Mesendoderm (in vitro differentiated cells): ENCODE data around the gene TRMT11.

Source experiments
- DNase-seq: peaks from one replicate; pipeline ENCODE4 v3.0.0; 2013
- H2AK5ac ChIP-seq: 2 replicates; pipeline ENCODE4 v1.6.1; 2013; ENCODE audit warnings: low read length, inconsistent platforms
- H2BK120ac ChIP-seq: 2 replicates; pipeline ENCODE4 v1.6.1; 2013; ENCODE audit warnings: low read depth, mild to moderate bottlenecking, low read length, moderate library complexity, mixed read lengths
- H2BK15ac ChIP-seq: replicated peaks from 2 replicates; pipeline ENCODE4 v1.6.1; 2013; ENCODE audit warnings: low read depth, mild to moderate bottlenecking, moderate library complexity
- H2BK5ac ChIP-seq: 2 replicates; pipeline ENCODE4 v1.6.1; 2013; ENCODE audit warnings: low read length, inconsistent platforms
- H3K18ac ChIP-seq: 2 replicates; pipeline ENCODE4 v1.6.1; 2013; ENCODE audit warnings: mild to moderate bottlenecking, low read length, mixed read lengths
- H3K23ac ChIP-seq: one replicate; pipeline ENCODE4 v1.6.1; 2013; ENCODE audit warnings: low read length
- H3K27ac ChIP-seq: 2 replicates; pipeline ENCODE4 v1.5.1; 2013; ENCODE audit warnings: low read depth, mild to moderate bottlenecking, inconsistent platforms, low read length, moderate library complexity
- H3K27me3 ChIP-seq: 2 replicates; pipeline ENCODE4 v1.6.1; 2013; ENCODE audit warnings: low read length, control low read depth, mild to moderate bottlenecking, inconsistent platforms; ENCODE audit not compliant: insufficient read depth, poor library complexity
- H3K36me3 ChIP-seq: 2 replicates; pipeline ENCODE4 v1.6.1; 2013; ENCODE audit warnings: low read length, inconsistent platforms; ENCODE audit not compliant: control insufficient read depth, insufficient read depth
- H3K4ac ChIP-seq: one replicate; pipeline ENCODE4 v1.6.1; 2013; ENCODE audit warnings: low read depth, mild to moderate bottlenecking, low read length, moderate library complexity
- H3K4me1 ChIP-seq: 2 replicates; pipeline ENCODE4 v1.6.1; 2013; ENCODE audit warnings: low read depth, low read length, inconsistent platforms; ENCODE audit not compliant: control insufficient read depth
- H3K4me2 ChIP-seq: 2 replicates; pipeline ENCODE4 v1.6.1; 2013; ENCODE audit warnings: low read length
- H3K4me3 ChIP-seq: 2 replicates; pipeline ENCODE4 v1.5.1; 2013; ENCODE audit warnings: mild to moderate bottlenecking, low read length
- H3K56ac ChIP-seq: one replicate; pipeline ENCODE4 v1.6.1; 2013; ENCODE audit warnings: low read length
- H3K79me1 ChIP-seq: 2 replicates; pipeline ENCODE4 v1.6.1; 2013; ENCODE audit warnings: low read length, inconsistent platforms
- H3K79me2 ChIP-seq: 2 replicates; pipeline ENCODE4 v1.6.1; 2013; ENCODE audit warnings: mild to moderate bottlenecking, low read length; ENCODE audit not compliant: control insufficient read depth, insufficient read depth
- H3K9ac ChIP-seq: 2 replicates; pipeline ENCODE4 v1.6.1; 2013; ENCODE audit warnings: low read length, inconsistent platforms
- H4K5ac ChIP-seq: one replicate; pipeline ENCODE4 v1.6.1; 2013; ENCODE audit warnings: low read length
- H4K8ac ChIP-seq: one replicate; pipeline ENCODE4 v1.6.1; 2013; ENCODE audit warnings: low read depth, mild to moderate bottlenecking, control low read depth, low read length, moderate library complexity
- WGBS: extraction: QIAGEN DNeasy Blood & Tissue Kit; methylation state at CpG from one replicate; pipeline ENCODE4 v1.1.7; 2013; ENCODE audit warnings: low lambda C conversion rate, missing lambda C conversion rate; ENCODE audit not compliant: insufficient coverage; ENCODE audit errors: extremely low coverage; 5-methylcytosine and 5-hydroxymethylcytosine counted together

TRMT11 gene

DNA sequence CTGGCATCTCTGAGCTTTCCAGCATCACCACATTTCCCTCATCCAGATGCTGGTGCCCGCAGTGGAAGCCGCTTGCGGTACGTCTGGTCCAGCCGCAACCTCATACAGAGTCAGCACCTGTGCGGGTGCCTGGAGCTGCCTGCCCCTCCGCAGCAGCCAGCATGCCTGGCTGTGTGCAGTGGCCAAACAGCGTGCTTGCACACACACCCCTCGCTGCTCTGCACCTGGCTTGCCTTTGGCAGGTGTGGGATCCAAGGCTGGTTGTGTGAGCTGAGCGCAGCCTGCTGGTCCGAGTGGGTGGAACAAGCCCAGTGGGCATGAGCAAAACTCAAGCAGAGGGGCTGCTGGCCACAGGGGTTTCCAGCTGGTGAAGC is 32.9 kb upstream of the TRMT11 start:
- Histone ChIP-seq H2BK15ac (no peak overlapping the region), H2BK5ac (no peak overlapping the region), H4K5ac (no peak overlapping the region), H3K79me1 (no peaks in the 10 kb centered on the region), H2BK120ac (no peak overlapping the region), H4K8ac (no peak overlapping the region), H3K56ac (no peak overlapping the region), H3K4me1 (peaks cover 2% of the 10 kb centered on the region), H3K4me3 (no peak overlapping the region), H3K4ac (no peak overlapping the region), H3K9ac (no peak overlapping the region), H3K36me3 (no peaks in the 10 kb centered on the region), H3K79me2 (no peaks in the 10 kb centered on the region), H3K27ac (no peak overlapping the region), H3K27me3 (no peaks in the 10 kb centered on the region), H3K4me2 (no peak overlapping the region), H3K23ac (no peak overlapping the region), H2AK5ac (no peak overlapping the region), H3K18ac (no peak overlapping the region)
- no CpG with 5 or more reads among the region's 11 CpGs for WGBS
- peak; percentile 68 for DNase-seq

DNA sequence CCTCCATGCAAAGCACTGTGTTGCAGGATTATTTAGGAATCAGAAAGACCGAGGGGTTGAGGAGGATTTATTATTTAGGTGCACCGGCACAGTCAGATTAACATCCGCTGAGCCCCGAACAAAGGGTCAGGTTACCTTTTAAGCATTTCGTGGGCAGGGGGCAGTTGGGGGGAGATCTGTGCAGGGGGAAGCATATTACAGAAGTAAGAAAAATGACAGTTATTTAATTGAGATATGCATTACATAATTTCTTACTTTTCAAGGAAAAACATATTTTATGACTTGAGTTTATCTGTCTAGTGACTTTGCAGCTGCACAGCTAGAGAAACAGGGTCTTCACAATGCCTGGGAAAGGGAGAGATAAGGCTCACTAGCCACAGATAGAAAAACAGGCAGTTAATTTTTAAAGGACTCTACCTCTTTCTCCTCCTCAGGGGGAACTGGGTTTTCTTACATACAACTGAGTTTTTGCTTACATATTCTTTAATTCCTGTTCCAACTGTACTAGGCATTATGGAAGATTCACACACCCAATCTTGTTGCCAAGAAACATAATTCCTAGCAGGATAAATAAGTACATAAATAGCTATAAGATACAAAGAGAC is 31.5 kb upstream of the TRMT11 start:
- no peak for DNase-seq
- H3K79me1 ChIP-seq: no peaks in the 10 kb centered on the region
- WGBS: no CpG with 5 or more reads among the region's 5 CpGs

DNA sequence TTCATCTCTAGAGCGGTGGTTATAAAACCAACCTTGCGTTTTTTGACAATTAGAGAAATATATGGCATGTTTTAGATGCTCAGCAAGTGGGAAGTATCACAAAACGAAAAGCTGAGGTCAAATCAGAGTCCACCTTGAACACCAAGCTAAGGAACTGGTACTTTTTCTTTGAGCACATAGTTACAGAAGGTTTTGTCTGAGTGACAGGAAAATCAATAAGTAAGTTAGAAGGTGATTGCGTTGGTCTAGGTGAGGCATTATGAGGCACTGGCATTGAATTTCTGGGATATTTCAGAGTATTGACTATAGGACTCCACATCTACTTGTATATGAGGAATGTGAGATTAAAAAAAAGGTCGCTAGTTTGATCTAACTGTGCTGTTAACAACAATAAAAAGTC is 30.4 kb upstream of the TRMT11 start:
- Histone ChIP-seq H4K8ac (no peak overlapping the region), H2BK5ac (no peak overlapping the region), H2BK15ac (no peak overlapping the region), H3K36me3 (no peaks in the 10 kb centered on the region), H2AK5ac (peak overlapping the region; percentile 22), H3K4me3 (no peak overlapping the region), H3K79me1 (no peaks in the 10 kb centered on the region), H2BK120ac (no peak overlapping the region), H3K27ac (no peak overlapping the region), H3K4ac (no peak overlapping the region), H3K4me2 (no peak overlapping the region), H3K56ac (peak overlapping the region; percentile 31), H3K4me1 (peaks cover 2% of the 10 kb centered on the region), H3K18ac (no peak overlapping the region), H3K79me2 (no peaks in the 10 kb centered on the region), H4K5ac (peak overlapping the region; percentile 75), H3K27me3 (no peaks in the 10 kb centered on the region), H3K9ac (peak overlapping the region; percentile 47), H3K23ac (no peak overlapping the region)
- WGBS: no CpG with 5 or more reads among the region's 5 CpGs
- no peak for DNase-seq

More for the DNA sequence above, 31.5 kb upstream of the TRMT11 start:
- Histone ChIP-seq H3K4ac (no peak overlapping the region), H3K27me3 (no peaks in the 10 kb centered on the region), H4K5ac (no peak overlapping the region), H3K56ac (no peak overlapping the region), H3K36me3 (no peaks in the 10 kb centered on the region), H2AK5ac (no peak overlapping the region), H2BK120ac (no peak overlapping the region), H3K9ac (no peak overlapping the region), H3K4me3 (no peak overlapping the region), H3K4me2 (no peak overlapping the region), H2BK15ac (no peak overlapping the region), H3K18ac (no peak overlapping the region), H2BK5ac (no peak overlapping the region), H3K23ac (no peak overlapping the region), H3K4me1 (peaks cover 2% of the 10 kb centered on the region), H3K27ac (no peak overlapping the region), H3K79me2 (no peaks in the 10 kb centered on the region), H4K8ac (no peak overlapping the region)

DNA sequence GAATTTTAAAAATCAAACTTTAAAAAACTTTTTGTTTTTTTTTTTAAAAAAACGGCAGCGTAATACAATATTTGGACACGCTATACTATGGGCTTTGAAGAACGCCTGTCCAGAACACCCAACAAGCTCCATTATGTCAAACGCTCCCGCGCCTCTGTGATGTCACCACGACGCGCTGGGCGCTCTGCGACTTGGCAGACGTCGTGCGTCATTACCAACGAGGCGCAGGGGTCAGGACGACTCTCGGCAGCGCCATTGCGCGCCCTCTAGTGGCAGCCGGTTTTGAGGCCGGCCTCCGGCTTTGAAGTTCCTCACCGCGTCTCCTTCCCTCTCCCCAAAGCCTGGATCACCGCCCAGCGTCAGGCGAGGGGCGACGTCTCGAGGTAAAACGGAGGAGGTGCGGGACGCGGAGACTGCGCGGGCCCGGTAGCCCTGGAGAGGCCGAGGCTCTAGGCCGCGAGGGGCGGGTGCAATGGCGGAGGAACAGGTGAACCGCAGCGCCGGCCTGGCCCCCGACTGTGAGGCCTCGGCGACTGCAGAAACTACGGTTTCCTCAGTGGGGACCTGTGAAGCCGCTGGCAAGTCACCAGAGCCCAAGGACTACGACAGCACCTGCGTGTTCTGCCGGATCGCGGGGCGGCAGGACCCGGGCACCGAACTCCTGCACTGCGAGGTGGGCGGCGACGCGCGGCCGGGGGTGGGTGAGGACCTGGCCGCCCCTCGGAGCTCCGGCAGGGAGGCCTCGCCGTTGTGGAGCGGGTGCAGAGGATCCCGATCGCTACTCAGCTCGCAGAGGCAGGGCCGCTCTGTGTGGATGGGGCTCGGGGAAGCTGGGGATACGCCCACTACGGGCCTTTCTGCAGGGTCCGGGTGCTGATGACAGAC is 29.6 kb upstream of the TRMT11 start, which contains the start of gene HINT3:
TSS of gene HINT3 (plus strand) at position 265 of the 885 bp plus-strand sequence. CDS start at position 473, 208 bp downstream.
- DNase-seq: peak; percentile 99
- peak within 1 kb of the TSS; percentile 84 for H3K9ac ChIP-seq
- H3K79me1 ChIP-seq: no peaks in the 10 kb centered on the region
- H3K4ac ChIP-seq: no peak within 1 kb of the TSS
- H2BK120ac ChIP-seq: no peak within 1 kb of the TSS
- H3K27ac ChIP-seq: peak within 1 kb of the TSS; percentile 89
- no peak within 1 kb of the TSS for H3K18ac ChIP-seq
- peak within 1 kb of the TSS; percentile 75 for H4K5ac ChIP-seq
- no peak within 1 kb of the TSS for H2BK5ac ChIP-seq
- H2BK15ac ChIP-seq: no peak within 1 kb of the TSS
- H3K4me3 ChIP-seq: peak within 1 kb of the TSS; percentile 67
- H3K36me3 ChIP-seq: no peaks in the 10 kb centered on the region
- no peak within 1 kb of the TSS for H4K8ac ChIP-seq
- no CpG with 5 or more reads among the region's 82 CpGs for WGBS
- peak within 1 kb of the TSS; percentile 97 for H3K56ac ChIP-seq
- H2AK5ac ChIP-seq: peak within 1 kb of the TSS; percentile 22
- peak within 1 kb of the TSS; percentile 40 for H3K4me2 ChIP-seq
- no peaks in the 10 kb centered on the region for H3K27me3 ChIP-seq
- H3K79me2 ChIP-seq: no peaks in the 10 kb centered on the region
- no peak within 1 kb of the TSS for H3K23ac ChIP-seq
- peaks cover 2% of the 10 kb centered on the region for H3K4me1 ChIP-seq

DNA sequence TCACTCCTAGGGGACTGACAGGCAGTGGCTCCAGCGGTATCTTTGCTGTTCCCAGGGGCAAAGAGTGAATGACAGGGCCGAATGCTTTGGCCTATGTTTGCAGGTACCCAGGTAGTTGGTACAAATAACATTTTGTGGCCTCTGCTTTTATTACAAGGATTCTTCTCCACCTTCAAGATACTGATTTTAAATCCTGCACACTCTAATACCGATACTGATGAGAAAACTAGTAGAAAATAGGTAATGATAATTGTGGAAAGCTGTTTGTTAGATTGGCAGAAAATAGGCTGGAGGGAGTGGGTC is 29.0 kb upstream of the TRMT11 start:
- no peak overlapping the region for H3K18ac ChIP-seq
- H3K27me3 ChIP-seq: no peaks in the 10 kb centered on the region
- no peak for DNase-seq
- H3K4me3 ChIP-seq: peak overlapping the region; percentile 67
- H3K4ac ChIP-seq: no peak overlapping the region
- no peak overlapping the region for H3K23ac ChIP-seq
- no peak overlapping the region for H2BK15ac ChIP-seq
- H3K27ac ChIP-seq: peak overlapping the region; percentile 89
- no peak overlapping the region for H4K8ac ChIP-seq
- H2AK5ac ChIP-seq: no peak overlapping the region
- peak overlapping the region; percentile 84 for H3K9ac ChIP-seq
- H4K5ac ChIP-seq: no peak overlapping the region
- H3K36me3 ChIP-seq: no peaks in the 10 kb centered on the region
- peak overlapping the region; percentile 97 for H3K56ac ChIP-seq
- no peak overlapping the region for H2BK5ac ChIP-seq
- no peaks in the 10 kb centered on the region for H3K79me2 ChIP-seq
- no CpG with 5 or more reads among the region's 3 CpGs for WGBS
- peaks cover 2% of the 10 kb centered on the region for H3K4me1 ChIP-seq
- H3K4me2 ChIP-seq: peak overlapping the region; percentile 40
- H2BK120ac ChIP-seq: no peak overlapping the region
- no peaks in the 10 kb centered on the region for H3K79me1 ChIP-seq
